Fibroblast of mammary gland (primary cell): ENCODE measurements around the gene TMA7B.

Source experiments
- DNase-seq: peaks from one replicate; pipeline ENCODE4 v3.0.0-alpha.2; 2010; ENCODE audit warnings: low read depth
- H3K4me3 ChIP-seq: 2 replicates; pipeline ENCODE4 v1.5.1; 2011; ENCODE audit warnings: low read depth, mild to moderate bottlenecking, low read length, moderate library complexity; ENCODE audit not compliant: control insufficient read depth
- CTCF ChIP-seq: conservative IDR thresholded peaks from 2 replicates; pipeline ENCODE4 v1.5.1; 2011; ENCODE audit warnings: low read depth, low read length, inconsistent platforms; ENCODE audit not compliant: control insufficient read depth, insufficient read depth

Gene TMA7B

GRCh38 chr22:39916496-39916895, 43.7 kb upstream of the TMA7B start:
- TF ChIP-seq CTCF, result no peak
- no peak for DNase-seq
- no peak overlapping the region for H3K4me3 ChIP-seq

GRCh38 chr22:39917197-39917643, 43.0 kb upstream of the TMA7B start:
- no peak overlapping the region for H3K4me3 ChIP-seq
- no peak for TF ChIP-seq CTCF
- DNase-seq, result no peak

- DNase-seq, result peak; percentile 12
- no peak overlapping the region for H3K4me3 ChIP-seq
- TF ChIP-seq CTCF, result no peak
Measured at GRCh38 chr22:39917776-39918495, 42.3 kb upstream of the TMA7B start.

- no peak for TF ChIP-seq CTCF
- DNase-seq, result no peak
- H3K4me3 ChIP-seq, result no peak overlapping the region
Measured at GRCh38 chr22:39920134-39920743, 40.0 kb upstream of the TMA7B start.

- TF ChIP-seq CTCF, result no peak
- no peak overlapping the region for H3K4me3 ChIP-seq
- no peak for DNase-seq
Measured at GRCh38 chr22:39923696-39924095, 36.5 kb upstream of the TMA7B start.

- no peak for TF ChIP-seq CTCF
- H3K4me3 ChIP-seq, result no peak overlapping the region
- no peak for DNase-seq
Measured at GRCh38 chr22:39924286-39924685, 35.9 kb upstream of the TMA7B start.

GRCh38 chr22:39925273-39925672, 34.9 kb upstream of the TMA7B start:
- no peak overlapping the region for H3K4me3 ChIP-seq
- DNase-seq, result no peak
- TF ChIP-seq CTCF, result no peak
